Stimulated activated CD8-positive, alpha-beta memory T cell treated with anti-CD3 and anti-CD28 coated beads, Interleukin-2, amount 100 ng/mL, for 1 hour (primary cell): ENCODE results near the gene SPRED2.
A peak's percentile ranks its signal among the peaks of the same experiment; 100 is the strongest.

ENCODE experiments used
- DNase-seq, 2 donors: peaks; one replicate each; pipeline ENCODE4 v3.0.0-alpha.2; 2020; ENCODE audit warnings: low read depth in 2 of 2

Gene SPRED2

DNA sequence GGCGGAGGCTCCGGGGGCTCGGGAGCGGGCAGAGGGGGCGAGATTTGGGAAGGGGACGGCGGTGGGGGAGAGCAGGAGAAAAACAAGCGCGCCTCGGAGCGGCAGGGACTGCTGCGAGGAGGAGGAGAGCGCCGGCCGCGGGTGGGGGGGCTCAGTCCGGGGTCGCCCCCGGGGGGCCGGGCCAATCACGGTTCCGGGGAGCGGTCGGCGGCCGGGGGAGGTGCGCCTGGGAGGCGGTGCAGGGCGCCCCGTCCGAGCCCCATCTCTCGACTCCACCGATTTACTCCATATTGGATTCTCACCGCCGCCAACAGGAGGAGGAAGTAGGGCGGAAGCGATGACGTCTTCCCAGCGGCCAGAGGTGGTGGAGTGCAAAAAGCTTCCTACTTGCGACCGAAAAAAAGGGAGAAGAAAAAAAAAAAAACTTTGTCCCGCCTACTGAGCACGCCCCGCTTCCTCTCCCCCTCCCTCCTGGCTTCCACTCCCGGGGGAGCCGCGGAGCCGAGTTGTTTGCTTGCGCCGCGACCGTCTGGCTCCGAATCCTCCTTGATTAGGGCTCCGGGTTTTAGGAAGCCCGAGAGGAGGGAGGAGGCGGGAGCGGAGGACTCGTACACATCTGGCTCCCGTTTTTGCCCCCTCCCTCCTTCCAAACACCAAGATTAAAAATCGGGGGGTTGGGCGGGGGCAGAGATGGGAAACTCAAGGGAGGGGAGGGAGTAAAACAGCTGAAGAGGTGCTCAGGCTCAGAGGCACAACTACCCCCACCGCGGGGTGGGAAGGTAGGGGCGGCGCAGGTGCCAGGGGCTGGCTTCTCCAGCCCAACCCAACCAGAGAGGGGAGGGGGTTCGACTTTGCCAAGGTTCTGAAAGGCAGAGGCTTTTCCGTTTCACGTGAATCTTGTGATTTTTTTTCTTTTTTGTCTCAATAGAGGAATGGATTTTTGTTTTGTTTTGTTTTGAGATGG is at the start of gene SPRED2:
TSS of gene SPRED2 (minus strand) at position 373 of the 964 bp plus-strand sequence. CDS start 612 bp downstream, outside the sequence.
- peak; percentile 35 to 41 for DNase-seq

- no peak for DNase-seq
Observed at GRCh38 chr2:65481961-65482360, 49.6 kb upstream of the SPRED2 start.

- no peak for DNase-seq
Observed at GRCh38 chr2:65479524-65479923, 47.1 kb upstream of the SPRED2 start.

DNA sequence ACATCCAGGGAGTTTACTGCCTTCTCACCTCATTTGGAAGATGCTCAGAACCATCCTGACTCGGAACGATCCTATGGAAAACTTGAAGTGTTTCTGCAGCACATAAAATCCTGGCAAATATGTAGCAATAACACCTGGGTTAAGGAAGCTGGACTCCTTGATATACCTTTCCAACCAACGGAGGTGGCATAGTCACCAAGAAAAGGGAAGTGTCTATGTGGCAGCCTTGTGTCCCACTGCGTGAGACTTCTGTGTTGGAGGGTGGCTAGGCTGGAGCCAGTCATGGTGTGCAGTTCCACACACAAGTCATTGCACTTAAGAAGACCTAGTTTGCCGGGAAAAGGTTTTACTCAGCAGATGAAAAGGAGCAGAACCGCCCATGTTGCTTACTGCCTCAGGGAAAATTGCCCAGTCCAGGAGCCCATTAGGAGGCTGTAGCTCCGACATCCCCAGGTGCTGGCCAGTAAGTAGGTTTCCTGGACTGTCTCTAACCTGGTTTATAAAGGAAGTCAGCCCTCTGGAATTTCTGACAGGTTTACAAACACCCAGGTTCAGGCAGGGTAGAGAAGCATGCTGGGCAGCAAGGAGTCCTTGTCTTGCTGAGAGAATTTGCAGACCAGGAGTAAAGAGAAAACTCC is 46.2 kb upstream of the SPRED2 start:
- no peak for DNase-seq

GRCh38 chr2:65477590-65477989 is 45.2 kb upstream of the SPRED2 start:
- no peak for DNase-seq

GRCh38 chr2:65476778-65477177 is 44.4 kb upstream of the SPRED2 start:
- DNase-seq, result no peak

- no peak for DNase-seq
Observed at GRCh38 chr2:65475000-65475399, 42.6 kb upstream of the SPRED2 start.

- no peak for DNase-seq
Observed at GRCh38 chr2:65473045-65473444, 40.6 kb upstream of the SPRED2 start.

DNA sequence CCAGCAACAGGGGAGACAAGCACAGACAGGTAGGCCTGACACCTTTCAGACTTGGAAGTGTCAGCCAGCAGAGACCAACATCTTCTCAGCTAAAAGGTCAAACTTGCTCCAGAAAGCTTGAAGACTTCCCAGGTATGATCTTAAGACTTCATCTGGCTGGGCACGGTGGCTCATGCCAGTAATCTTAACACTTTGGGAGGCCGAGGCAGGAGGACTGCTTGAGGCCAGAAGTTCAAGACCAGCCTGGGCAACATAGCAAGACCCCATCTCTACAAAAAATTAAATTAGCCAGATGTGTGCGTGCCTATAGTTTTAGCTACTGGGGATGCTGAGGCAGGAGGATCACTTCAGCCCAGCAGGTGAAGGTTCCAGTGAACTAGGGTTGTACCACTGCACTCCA is 39.0 kb upstream of the SPRED2 start:
- no peak for DNase-seq

DNA sequence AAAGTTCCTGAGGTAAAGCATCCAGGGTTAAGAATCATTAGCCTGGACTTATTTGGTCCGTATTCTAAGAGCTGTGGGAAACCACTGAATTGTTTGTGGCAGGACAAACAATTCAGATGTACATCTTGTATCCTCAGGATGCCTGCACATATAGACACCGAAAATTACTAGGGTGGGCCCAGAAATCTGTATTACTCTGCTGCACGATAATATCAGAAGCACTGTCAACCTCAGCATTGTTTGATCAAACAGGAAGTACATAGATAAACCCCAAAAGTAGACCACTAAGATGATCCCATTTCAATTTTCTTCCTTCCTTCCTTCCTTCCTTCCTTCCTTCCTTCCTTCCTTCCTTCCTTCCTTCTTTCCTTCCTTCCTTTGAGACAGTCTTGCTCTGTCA is 34.2 kb upstream of the SPRED2 start:
- DNase-seq, result no peak

DNA sequence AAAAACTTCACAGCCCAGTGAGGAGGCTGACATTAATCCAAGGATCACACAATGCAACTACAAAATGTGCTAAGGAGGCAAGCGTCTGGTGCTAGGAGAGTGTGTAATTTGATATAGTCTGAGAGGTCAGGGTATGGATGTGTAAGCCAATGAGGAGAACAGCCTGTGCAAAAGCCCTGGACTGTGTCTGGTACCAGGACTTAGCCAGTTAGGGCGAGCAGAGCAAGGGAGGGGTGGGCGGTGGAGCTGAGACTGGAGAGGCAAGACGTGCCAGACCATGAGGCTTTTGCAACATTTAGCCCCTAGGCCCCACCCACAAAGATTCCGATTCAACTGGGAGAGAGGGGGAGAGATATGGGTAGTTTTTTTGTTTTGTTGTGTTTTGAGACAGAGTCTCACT is 33.5 kb upstream of the SPRED2 start:
- no peak for DNase-seq

- DNase-seq, result no peak
Observed at GRCh38 chr2:65465124-65465523, 32.7 kb upstream of the SPRED2 start.

DNA sequence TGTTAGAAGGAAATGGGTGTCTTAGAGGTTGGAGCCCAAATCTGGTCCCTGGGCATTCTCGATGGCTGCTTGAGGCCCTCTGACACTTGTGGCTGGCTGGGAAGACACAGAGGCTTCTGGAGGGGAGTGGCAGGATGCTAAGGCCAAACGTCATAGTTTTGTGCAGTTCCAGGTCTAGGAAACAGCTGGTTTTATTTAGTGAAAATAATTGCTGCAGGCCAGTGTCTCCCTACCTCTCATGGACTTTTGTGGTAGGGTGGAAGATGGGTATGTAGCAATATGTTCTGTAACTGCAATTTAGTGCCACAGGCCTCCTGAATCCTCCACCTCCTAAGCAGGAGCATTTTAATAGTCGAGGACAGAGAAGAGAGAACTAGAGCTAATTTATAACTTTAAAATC is 32.2 kb upstream of the SPRED2 start:
- no peak for DNase-seq

- no peak for DNase-seq
Observed at GRCh38 chr2:65458999-65459398, 26.6 kb upstream of the SPRED2 start.

GRCh38 chr2:65456886-65457285 is 24.5 kb upstream of the SPRED2 start:
- no peak for DNase-seq

DNA sequence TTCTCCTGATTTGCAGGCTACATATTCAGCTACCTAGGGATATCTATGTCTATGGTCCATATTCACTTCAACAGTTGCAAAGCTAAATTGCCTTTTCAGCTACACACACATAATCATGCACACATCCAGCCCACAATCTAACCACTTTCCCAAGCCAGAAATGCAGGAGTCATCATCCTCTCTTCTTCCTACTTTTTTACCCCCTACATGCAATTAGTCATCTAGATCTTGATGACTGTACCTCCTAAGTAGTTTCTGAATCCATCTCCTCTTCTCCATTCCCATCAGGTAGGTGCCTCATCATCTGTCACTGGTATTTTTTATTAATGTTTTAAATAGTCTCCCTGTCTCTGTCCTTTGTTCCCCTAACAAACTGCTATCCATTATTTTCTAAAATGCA is 23.7 kb upstream of the SPRED2 start:
- DNase-seq, result no peak

DNA sequence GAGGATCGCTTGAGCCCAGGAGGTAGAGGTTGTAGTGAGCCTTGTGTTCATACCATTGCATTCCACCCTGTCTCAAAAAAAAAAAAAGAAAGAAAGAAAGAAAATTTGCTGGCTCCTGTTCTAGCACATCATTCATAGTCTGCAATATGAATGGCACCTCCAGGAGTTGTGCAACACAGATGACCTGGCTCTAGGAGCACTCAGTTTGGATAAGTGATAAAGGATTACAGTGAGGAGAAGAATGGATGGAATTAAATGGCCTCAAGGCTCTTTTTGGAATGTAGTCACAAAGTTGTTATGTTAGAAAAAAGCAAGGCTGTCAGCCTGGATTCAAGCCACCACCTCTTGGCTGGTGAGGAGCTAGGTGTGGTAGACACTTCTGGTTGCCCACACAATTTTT is 21.5 kb upstream of the SPRED2 start:
- no peak for DNase-seq

GRCh38 chr2:65452150-65452895 is 19.9 kb upstream of the SPRED2 start:
- DNase-seq, result no peak

DNA sequence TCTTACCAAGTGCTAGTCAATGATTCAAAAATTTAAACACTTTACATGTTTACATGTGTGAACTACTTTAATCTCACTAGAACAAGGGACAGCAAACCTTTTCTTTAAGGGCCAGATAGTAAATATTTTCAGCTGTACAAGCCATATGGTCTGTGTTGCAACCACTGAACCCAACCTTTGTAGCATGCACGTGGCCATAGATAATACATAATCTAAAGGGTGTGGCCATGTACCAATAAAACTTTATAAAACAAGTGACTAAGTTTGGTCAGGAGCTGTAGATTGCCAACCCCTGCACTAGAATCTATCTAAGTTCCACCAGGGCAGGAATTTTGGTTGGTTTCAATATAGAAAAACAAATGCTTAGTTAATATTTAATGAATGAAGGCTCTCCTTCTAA is 18.4 kb upstream of the SPRED2 start:
- DNase-seq, result no peak

GRCh38 chr2:65450393-65450792 is 18.0 kb upstream of the SPRED2 start:
- no peak for DNase-seq

DNA sequence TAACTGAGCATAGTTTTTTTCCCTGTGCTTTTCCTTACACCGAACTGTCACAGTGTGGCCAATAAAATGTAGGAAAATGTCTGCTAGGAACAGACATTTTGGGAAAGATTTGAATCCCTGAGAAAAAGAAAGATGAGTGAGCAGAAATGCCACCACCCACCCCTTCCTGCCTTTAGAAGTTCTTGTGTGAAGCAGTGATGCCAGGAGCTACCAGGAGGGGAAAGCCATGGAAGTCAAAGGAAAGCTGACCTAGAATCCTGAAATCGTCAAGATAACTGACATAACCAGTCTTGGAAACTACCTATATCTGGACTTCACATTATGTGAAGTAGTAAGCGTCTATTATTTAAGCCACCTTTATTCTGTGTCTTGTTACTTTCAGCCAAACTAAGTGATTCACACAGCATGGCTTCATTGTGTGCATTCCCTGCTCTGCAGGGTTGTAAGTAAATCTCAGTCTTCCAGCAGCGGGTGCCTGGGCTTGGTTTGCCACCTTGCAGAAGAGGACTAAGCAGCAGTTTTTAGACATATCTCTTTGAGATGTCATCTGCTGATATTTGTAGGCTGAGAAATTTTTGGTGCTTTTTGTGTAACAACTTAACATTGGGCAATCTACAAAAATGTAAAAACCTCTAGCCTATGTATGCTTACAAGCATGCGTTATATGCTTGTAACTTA is 11.2 kb upstream of the SPRED2 start:
- DNase-seq, result no peak
